Smooth muscle cell (in vitro differentiated cells): ENCODE measurements around the gene MCTP2. TPM values are rescaled to one million over a fixed set of nuclear protein-coding genes. Genes with fewer than 3 reads are reported as not detected.

ENCODE experiments used
- DNase-seq: peaks from one replicate; lab custom pipeline; 2025; ENCODE audit not compliant: unreplicated experiment; lab: John Stamatoyannopoulos, UW
- H2AFZ ChIP-seq: fragments of 200-600 bp; sonication (generic); 2 replicates; pipeline ENCODE4 v1.6.0; 2016; ENCODE audit warnings: antibody characterized with exemption, low read depth, mild to moderate bottlenecking
- H3F3A ChIP-seq: fragments of 200-600 bp; sonication (generic); 2 replicates; pipeline ENCODE4 v1.6.0; 2017; ENCODE audit warnings: antibody characterized with exemption, low read depth
- H3K27ac ChIP-seq: fragments of 200-600 bp; sonication (generic); 2 replicates; pipeline ENCODE4 v1.5.1; 2016; ENCODE audit warnings: low read depth, mild to moderate bottlenecking
- H3K27me3 ChIP-seq: fragments of 200-600 bp; sonication (generic); 2 replicates; pipeline ENCODE4 v1.6.1; 2016; ENCODE audit warnings: low read depth, mild to moderate bottlenecking
- H3K36me3 ChIP-seq: fragments of 200-600 bp; sonication (generic); 2 replicates; pipeline ENCODE4 v1.5.1; 2016; ENCODE audit warnings: low read depth
- H3K4me1 ChIP-seq: fragments of 200-600 bp; sonication (generic); 2 replicates; pipeline ENCODE4 v1.5.1; 2016; ENCODE audit warnings: low read depth
- H3K4me2 ChIP-seq: fragments of 200-600 bp; sonication (generic); 2 replicates; pipeline ENCODE4 v1.6.0; 2016; ENCODE audit warnings: mild to moderate bottlenecking
- H3K4me3 ChIP-seq: fragments of 200-600 bp; sonication (generic); 2 replicates; pipeline ENCODE4 v1.5.1; 2016; ENCODE audit warnings: mild to moderate bottlenecking
- H3K79me2 ChIP-seq: fragments of 200-600 bp; sonication (generic); 2 replicates; pipeline ENCODE4 v1.6.0; 2016; ENCODE audit warnings: low read depth, mild to moderate bottlenecking
- H3K9ac ChIP-seq: fragments of 200-600 bp; sonication (generic); 2 replicates; pipeline ENCODE4 v1.6.0; 2016; ENCODE audit warnings: low read depth
- H3K9me3 ChIP-seq: fragments of 200-600 bp; sonication (generic); replicated peaks from 2 replicates; pipeline ENCODE4 v1.5.1; 2016; ENCODE audit warnings: low read depth
- H4K20me1 ChIP-seq: fragments of 200-600 bp; sonication (generic); 2 replicates; pipeline ENCODE4 v1.6.0; 2016; ENCODE audit warnings: low read depth
- CTCF ChIP-seq: fragments of 200-600 bp; sonication (generic); IDR thresholded peaks from 2 replicates; pipeline ENCODE4 v1.5.1; 2017; ENCODE audit warnings: borderline replicate concordance, mild to moderate bottlenecking, antibody characterized with exemption; ENCODE audit not compliant: insufficient read depth, poor library complexity, severe bottlenecking
- WGBS: methylation state at CpG from one replicate; pipeline ENCODE4 v1.1.7; 2016; ENCODE audit warnings: low lambda C conversion rate; 5-methylcytosine and 5-hydroxymethylcytosine counted together
- polyA plus RNA-seq: library from polyadenylated mRNA; unstranded; fragments of >200 nt; fragmentation: Nextera tagmentation; extraction: Ambion mirVana; gene quantifications from 2 replicates; pipeline ENCODE4 v1.2.1, GENCODE V29; 2016
- total RNA-seq: library from RNA; depleted of rRNA; stranded (reverse); fragments of >200 nt; gene quantifications from 2 replicates; pipeline ENCODE4 v1.2.3, GENCODE V29; 2014

MCTP2 gene
- total and polyA plus RNA-seq, 2 experiments from 2014 or later, result 12.1 to 32.1 TPM

GRCh38 chr15:94404733-94405283, 173.4 kb downstream of the MCTP2 start:
- Histone ChIP-seq H4K20me1 (no peaks in the 10 kb centered on the region), H3K9ac (no peak overlapping the region), H3K27ac (no peak overlapping the region), H3K4me1 (no peaks in the 10 kb centered on the region), H3K79me2 (no peaks in the 10 kb centered on the region), H2AFZ (no peak overlapping the region), H3F3A (no peaks in the 10 kb centered on the region), H3K4me3 (no peak overlapping the region), H3K4me2 (no peak overlapping the region), H3K9me3 (no peaks in the 10 kb centered on the region), H3K27me3 (peaks cover 4% of the 10 kb centered on the region), H3K36me3 (peaks cover 8% of the 10 kb centered on the region)
- no peak for DNase-seq
- 81% methylated on average over 9 of the region's 9 CpGs for WGBS
- TF ChIP-seq CTCF, result no peak

- Histone ChIP-seq H3K4me1 (peaks cover 17% of the 10 kb centered on the region), H3K4me2 (no peak overlapping the region), H3K36me3 (no peaks in the 10 kb centered on the region), H3K27me3 (peaks cover 4% of the 10 kb centered on the region), H3K9ac (no peak overlapping the region), H4K20me1 (no peaks in the 10 kb centered on the region), H3F3A (no peaks in the 10 kb centered on the region), H2AFZ (no peak overlapping the region), H3K27ac (no peak overlapping the region), H3K79me2 (no peaks in the 10 kb centered on the region), H3K9me3 (no peaks in the 10 kb centered on the region), H3K4me3 (no peak overlapping the region)
- DNase-seq, result no peak
- no peak for TF ChIP-seq CTCF
- 66% methylated on average over 5 of the region's 5 CpGs for WGBS
Measured at GRCh38 chr15:94411285-94411684, 179.9 kb downstream of the MCTP2 start.

- H3K27ac ChIP-seq, result no peak overlapping the region
- no peaks in the 10 kb centered on the region for H3F3A ChIP-seq
- H3K4me1 ChIP-seq, result peaks cover 17% of the 10 kb centered on the region
- no peak overlapping the region for H3K9ac ChIP-seq
- 92% methylated on average over 2 of the region's 2 CpGs for WGBS
- H3K79me2 ChIP-seq, result no peaks in the 10 kb centered on the region
- no peak overlapping the region for H3K4me2 ChIP-seq
- H4K20me1 ChIP-seq, result no peaks in the 10 kb centered on the region
- no peaks in the 10 kb centered on the region for H3K36me3 ChIP-seq
- TF ChIP-seq CTCF, result no peak
- no peak overlapping the region for H2AFZ ChIP-seq
- peaks cover 4% of the 10 kb centered on the region for H3K27me3 ChIP-seq
- H3K9me3 ChIP-seq, result no peaks in the 10 kb centered on the region
- H3K4me3 ChIP-seq, result no peak overlapping the region
- DNase-seq, result no peak
Measured at GRCh38 chr15:94411846-94412245, 180.5 kb downstream of the MCTP2 start.
